Fibroblast of mammary gland (primary cell): ENCODE results near the gene ZCWPW1.
"Not testable (repeated sequence)": the region's sequence is repeated elsewhere in the genome, so short reads cannot be mapped to it uniquely, and the experiment has no call there.

Experiments
- DNase-seq: peaks from one replicate; pipeline ENCODE4 v3.0.0-alpha.2; 2010; ENCODE audit warnings: low read depth
- H3K4me3 ChIP-seq: 2 replicates; pipeline ENCODE4 v1.5.1; 2011; ENCODE audit warnings: low read depth, mild to moderate bottlenecking, low read length, moderate library complexity; ENCODE audit not compliant: control insufficient read depth
- CTCF ChIP-seq: conservative IDR thresholded peaks from 2 replicates; pipeline ENCODE4 v1.5.1; 2011; ENCODE audit warnings: low read depth, low read length, inconsistent platforms; ENCODE audit not compliant: control insufficient read depth, insufficient read depth

ZCWPW1 gene

GRCh38 chr7:100455206-100455605, 26.7 kb upstream of the ZCWPW1 start:
- no peak for DNase-seq
- TF ChIP-seq CTCF, result no peak
- H3K4me3 ChIP-seq, result no peak overlapping the region

GRCh38 chr7:100453854-100454253, 25.4 kb upstream of the ZCWPW1 start:
- H3K4me3 ChIP-seq, DNase-seq: not testable (repeated sequence)

GRCh38 chr7:100452513-100452912, 24.0 kb upstream of the ZCWPW1 start:
- no peak for DNase-seq
- no peak for TF ChIP-seq CTCF
- H3K4me3 ChIP-seq, result no peak overlapping the region

- no peak for DNase-seq
- H3K4me3 ChIP-seq, result no peak overlapping the region
- TF ChIP-seq CTCF, result no peak
Measured at GRCh38 chr7:100449190-100449795, 20.8 kb upstream of the ZCWPW1 start.

- not testable (repeated sequence) for H3K4me3 ChIP-seq, DNase-seq
Measured at GRCh38 chr7:100447363-100447762, 18.9 kb upstream of the ZCWPW1 start.

- peak; percentile 61 for DNase-seq
- no peak overlapping the region for H3K4me3 ChIP-seq
- TF ChIP-seq CTCF, result no peak
Measured at GRCh38 chr7:100446040-100446439, 17.5 kb upstream of the ZCWPW1 start.

GRCh38 chr7:100444311-100445278, 16.1 kb upstream of the ZCWPW1 start:
- no peak for TF ChIP-seq CTCF
- no peak overlapping the region for H3K4me3 ChIP-seq
- peak; percentile 94 for DNase-seq
